OCI-LY3 (cell line): Measurements from ENCODE around the gene PLA1A.

Source experiments
- H2AFZ ChIP-seq: fragments of 200-600, 300-600 bp; shearing (Covaris generic); 2 replicates; pipeline ENCODE4 v1.6.0; 2014; ENCODE audit warnings: antibody characterized with exemption, low read depth, low read length
- H3K27ac ChIP-seq: fragments of 200-600, 300-600 bp; sonication (generic); 2 replicates; pipeline ENCODE4 v1.5.1; 2014; ENCODE audit warnings: mild to moderate bottlenecking, low read length, moderate library complexity, mixed read lengths
- H3K27me3 ChIP-seq: fragments of 200-600, 300-600 bp; sonication (generic); 2 replicates; pipeline ENCODE4 v1.6.1; 2014; ENCODE audit warnings: low read depth, low read length, mixed read lengths
- H3K36me3 ChIP-seq: fragments of 200-600, 300-600 bp; sonication (generic); replicated peaks from 2 replicates; pipeline ENCODE3; 2014; ENCODE audit warnings: low read depth, low read length, mixed read lengths
- H3K4me1 ChIP-seq: fragments of 300-600, 200-600 bp; sonication (generic); 2 replicates; pipeline ENCODE4 v1.6.1; 2014; ENCODE audit warnings: low read length, mixed read lengths
- H3K4me2 ChIP-seq: fragments of 200-600, 300-600 bp; sonication (generic); 2 replicates; pipeline ENCODE4 v1.6.1; 2014; ENCODE audit warnings: low read length, mixed read lengths
- H3K4me3 ChIP-seq: fragments of 300-600, 200-600 bp; sonication (generic); 2 replicates; pipeline ENCODE4 v1.5.1; 2014; ENCODE audit warnings: antibody characterized with exemption, mild to moderate bottlenecking, low read length, moderate library complexity
- H3K79me2 ChIP-seq: fragments of 300-600, 200-600 bp; shearing (Covaris generic); 2 replicates; pipeline ENCODE4 v1.6.1; 2014; ENCODE audit warnings: mild to moderate bottlenecking, low read length, mixed read lengths
- H3K9ac ChIP-seq: fragments of 300-600, 200-600 bp; shearing (Covaris generic); 2 replicates; pipeline ENCODE4 v1.6.0; 2014; ENCODE audit warnings: mild to moderate bottlenecking, low read length, moderate library complexity
- H3K9me3 ChIP-seq: fragments of 200-600, 300-600 bp; shearing (Covaris generic); 2 replicates; pipeline ENCODE4 v1.6.1; 2014; ENCODE audit warnings: low read length, mixed read lengths; ENCODE audit not compliant: insufficient read depth
- H4K20me1 ChIP-seq: fragments of 200-600, 300-600 bp; sonication (generic); 2 replicates; pipeline ENCODE4 v1.6.1; 2016; ENCODE audit warnings: low read length, mixed read lengths; ENCODE audit not compliant: insufficient read depth
- CTCF ChIP-seq: fragments of 200-600, 300-600 bp; sonication (generic); IDR thresholded peaks from 2 replicates; pipeline ENCODE4 v1.5.1; 2014; ENCODE audit warnings: antibody characterized with exemption, low read length, low read depth
- EZH2phosphoT487 ChIP-seq: fragments of 200-600 bp; shearing (Covaris generic); IDR thresholded peaks from 2 replicates; pipeline ENCODE4 v1.6.1; 2018; ENCODE audit warnings: antibody characterized with exemption, mixed run types, low read depth

The PLA1A gene

GRCh38 chr3:119637679-119638477 is 40.2 kb downstream of the PLA1A start:
- peak overlapping the region; percentile 83 for H2AFZ ChIP-seq
- TF ChIP-seq EZH2phosphoT487, result no peak
- TF ChIP-seq CTCF, result no peak
- H3K9ac ChIP-seq, result peak overlapping the region; percentile 83
- peaks cover 54% of the 10 kb centered on the region for H3K4me1 ChIP-seq
- no peaks in the 10 kb centered on the region for H4K20me1 ChIP-seq
- H3K79me2 ChIP-seq, result no peaks in the 10 kb centered on the region
- peak overlapping the region; percentile 94 for H3K4me2 ChIP-seq
- peaks cover 17% of the 10 kb centered on the region for H3K36me3 ChIP-seq
- no peaks in the 10 kb centered on the region for H3K9me3 ChIP-seq
- peak overlapping the region; percentile 71 for H3K4me3 ChIP-seq
- H3K27ac ChIP-seq, result peak overlapping the region; percentile 97
- no peaks in the 10 kb centered on the region for H3K27me3 ChIP-seq

GRCh38 chr3:119639494-119640350 is 42.0 kb downstream of the PLA1A start:
- H3K27ac ChIP-seq, result peak overlapping the region; percentile 97
- no peaks in the 10 kb centered on the region for H3K9me3 ChIP-seq
- 0 out of 2 replicates have a peak overlapping the region, but pooled peaks have one; percentile 83 for H2AFZ ChIP-seq
- peak overlapping the region; percentile 71 for H3K4me3 ChIP-seq
- H3K9ac ChIP-seq, result peak overlapping the region; percentile 83; the same call in 1 of the 2 replicates
- no peaks in the 10 kb centered on the region for H4K20me1 ChIP-seq
- H3K27me3 ChIP-seq, result no peaks in the 10 kb centered on the region
- no peak for TF ChIP-seq EZH2phosphoT487
- no peak for TF ChIP-seq CTCF
- H3K4me1 ChIP-seq, result peaks cover 58% of the 10 kb centered on the region
- H3K79me2 ChIP-seq, result no peaks in the 10 kb centered on the region
- H3K36me3 ChIP-seq, result peaks cover 17% of the 10 kb centered on the region
- H3K4me2 ChIP-seq, result peak overlapping the region; percentile 94

- no peaks in the 10 kb centered on the region for H3K9me3 ChIP-seq
- H4K20me1 ChIP-seq, result no peaks in the 10 kb centered on the region
- no peak overlapping the region for H3K4me3 ChIP-seq
- peaks cover 53% of the 10 kb centered on the region for H3K4me1 ChIP-seq
- TF ChIP-seq CTCF (no peak), EZH2phosphoT487 (no peak)
- no peak overlapping the region for H3K4me2 ChIP-seq
- no peak overlapping the region for H3K9ac ChIP-seq
- H3K79me2 ChIP-seq, result no peaks in the 10 kb centered on the region
- no peak overlapping the region for H3K27ac ChIP-seq
- no peaks in the 10 kb centered on the region for H3K27me3 ChIP-seq
- peaks cover 17% of the 10 kb centered on the region for H3K36me3 ChIP-seq
- H2AFZ ChIP-seq, result no peak overlapping the region
These were observed 43.7 kb downstream of the PLA1A start for GRCh38 chr3:119641416-119641815.
